ENCODE data around the gene ALB.

ALB gene

GRCh38 chr4:73456177-73457022, 52.3 kb downstream of the ALB start:
- no peak overlapping the region for H3K27ac ChIP-seq (ENCODE audit: poor library complexity, severe bottlenecking)
- DNase-seq (ENCODE audit: low spot score) (no peak), ATAC-seq (ENCODE audit: low read depth) (no peak)
- no peaks in the 10 kb centered on the region for H3K4me1 ChIP-seq (ENCODE audit: insufficient read depth, poor library complexity, severe bottlenecking)
- no peaks in the 10 kb centered on the region for H3K27me3 ChIP-seq (ENCODE audit: insufficient read depth, poor library complexity, severe bottlenecking)
- H3K36me3 ChIP-seq (ENCODE audit: low read depth): no peaks in the 10 kb centered on the region
- TF ChIP-seq CTCF (IDR thresholded peaks at IDR 0.05; ENCODE audit: poor library complexity, severe bottlenecking): no peak
- no peak overlapping the region for H3K4me3 ChIP-seq (ENCODE audit: severe bottlenecking)
- H3K9me3 ChIP-seq (ENCODE audit: severe bottlenecking): no peaks in the 10 kb centered on the region

GRCh38 chr4:73458184-73459047, 54.3 kb downstream of the ALB start:
- no peak overlapping the region for H3K4me3 ChIP-seq (ENCODE audit: severe bottlenecking)
- ATAC-seq (ENCODE audit: low read depth): no peak
- no peak overlapping the region for H3K27ac ChIP-seq (ENCODE audit: poor library complexity, severe bottlenecking)
- no peaks in the 10 kb centered on the region for H3K36me3 ChIP-seq (ENCODE audit: low read depth)
- no peaks in the 10 kb centered on the region for H3K27me3 ChIP-seq (ENCODE audit: insufficient read depth, poor library complexity, severe bottlenecking)
- no peak for DNase-seq (ENCODE audit: low spot score)
- H3K4me1 ChIP-seq (ENCODE audit: insufficient read depth, poor library complexity, severe bottlenecking): no peaks in the 10 kb centered on the region
- no peaks in the 10 kb centered on the region for H3K9me3 ChIP-seq (ENCODE audit: severe bottlenecking)
- TF ChIP-seq CTCF (IDR thresholded peaks at IDR 0.05; ENCODE audit: poor library complexity, severe bottlenecking): no peak

GRCh38 chr4:73459048-73459421, 54.9 kb downstream of the ALB start:
- Histone ChIP-seq H3K4me3 (ENCODE audit: severe bottlenecking) (no peak overlapping the region), H3K36me3 (ENCODE audit: low read depth) (no peaks in the 10 kb centered on the region), H3K9me3 (ENCODE audit: severe bottlenecking) (no peaks in the 10 kb centered on the region), H3K27me3 (ENCODE audit: insufficient read depth, poor library complexity, severe bottlenecking) (no peaks in the 10 kb centered on the region), H3K4me1 (ENCODE audit: insufficient read depth, poor library complexity, severe bottlenecking) (no peaks in the 10 kb centered on the region), H3K27ac (ENCODE audit: poor library complexity, severe bottlenecking) (no peak overlapping the region)
- TF ChIP-seq CTCF (IDR thresholded peaks at IDR 0.05; ENCODE audit: poor library complexity, severe bottlenecking): no peak
- ATAC-seq (ENCODE audit: low read depth) (no peak), DNase-seq (ENCODE audit: low spot score) (no peak)

- Histone ChIP-seq H3K27ac (ENCODE audit: poor library complexity, severe bottlenecking) (no peak overlapping the region), H3K9me3 (ENCODE audit: severe bottlenecking) (no peaks in the 10 kb centered on the region), H3K4me3 (ENCODE audit: severe bottlenecking) (no peak overlapping the region), H3K36me3 (ENCODE audit: low read depth) (no peaks in the 10 kb centered on the region), H3K4me1 (ENCODE audit: insufficient read depth, poor library complexity, severe bottlenecking) (peaks cover 3% of the 10 kb centered on the region), H3K27me3 (ENCODE audit: insufficient read depth, poor library complexity, severe bottlenecking) (no peaks in the 10 kb centered on the region)
- no peak for ATAC-seq (ENCODE audit: low read depth)
- no peak for TF ChIP-seq CTCF (IDR thresholded peaks at IDR 0.05; ENCODE audit: poor library complexity, severe bottlenecking)
- no peak for DNase-seq (ENCODE audit: low spot score)
These were observed 56.9 kb downstream of the ALB start for GRCh38 chr4:73460913-73461522.

Measured in RWPE2 (cell line).